B cell (primary cell): ENCODE data around the gene CACNA1G. TPM values are rescaled to one million over a fixed set of nuclear protein-coding genes. Genes with fewer than 3 reads are reported as not detected.

Experiments
- ATAC-seq: fragments of 200-7000 bp; cut with Tn5 transposase; one replicate; pipeline ENCODE4 v1.10.0; 2021; ENCODE audit warnings: low read depth, mild to moderate bottlenecking, moderate number of reproducible peaks, moderate library complexity
- CTCF ChIA-PET: fragments of 350-600 bp; sonication (Branson Sonifier 250); formaldehyde crosslinking; loops from one replicate; lab custom pipeline; 2021; ENCODE audit warnings: antibody characterized with exemption, inconsistent platforms; lab: Charles Lee
- POLR2A ChIA-PET: fragments of 350-600 bp; sonication (Branson Sonifier 250); formaldehyde crosslinking; loops from one replicate; lab custom pipeline; 2021; ENCODE audit warnings: antibody characterized with exemption; lab: Charles Lee
- DNase-seq: peaks from one replicate; pipeline ENCODE4 v3.0.0; 2013
- H2AFZ ChIP-seq: 2 replicates; pipeline ENCODE4 v1.6.1; 2012; ENCODE audit warnings: mild to moderate bottlenecking, low read depth, low read length; ENCODE audit not compliant: insufficient read depth, poor library complexity, severe bottlenecking
- H3K27ac ChIP-seq, 2 donors: 1 replicate in 1 of 2; 2 replicates in 1 of 2; pipeline ENCODE4 v1.5.1; 2012 to 2013; ENCODE audit warnings: low read length in 2 of 2, mild to moderate bottlenecking in 2 of 2, moderate library complexity in 1 of 2
- H3K27me3 ChIP-seq, 4 experiments: fragments of 200-600 bp in 1 of 4; sonication (generic) in 1 of 4; replicated peaks in 1 of 4; 1 replicate in 2 of 4; 2 replicates in 2 of 4; pipeline versions ENCODE4 v1.6.1 to v1.7.0; 2013 to 2016; ENCODE audit warnings: low read length in 3 of 4, mild to moderate bottlenecking in 2 of 4, mixed read lengths in 1 of 4, moderate library complexity in 1 of 4; ENCODE audit not compliant: insufficient read depth in 4 of 4, control insufficient read depth in 3 of 4; ENCODE audit errors: control extremely low read depth in 1 of 4
- H3K36me3 ChIP-seq, 2 experiments: replicated peaks in 1 of 2; 1 replicate in 1 of 2; 2 replicates in 1 of 2; pipeline versions ENCODE4 v1.6.1 to v1.7.1; 2013; ENCODE audit warnings: low read length in 1 of 2; ENCODE audit not compliant: insufficient read depth in 2 of 2, control insufficient read depth in 1 of 2; ENCODE audit errors: control extremely low read depth in 1 of 2, extremely low read depth in 1 of 2
- H3K4me1 ChIP-seq, 2 donors: fragments of 200-600 bp in 1 of 2; sonication (generic) in 1 of 2; 1 replicate in 1 of 2; 2 replicates in 1 of 2; pipeline versions ENCODE4 v1.5.1 to v1.6.1; 2013 to 2017; ENCODE audit warnings: low read length in 2 of 2; ENCODE audit not compliant: control insufficient read depth in 2 of 2, insufficient read depth in 2 of 2
- H3K4me2 ChIP-seq: replicated peaks from 2 replicates; pipeline ENCODE3; 2012; ENCODE audit warnings: mild to moderate bottlenecking, low read depth, low read length; ENCODE audit not compliant: poor library complexity, severe bottlenecking
- H3K4me3 ChIP-seq, 5 experiments: fragments of 200-600 bp in 1 of 5; sonication (generic) in 1 of 5; 1 replicate in 3 of 5; 2 replicates in 2 of 5; pipeline versions ENCODE4 v1.5.1 to v1.7.0; 2011 to 2016; ENCODE audit warnings: low read length in 4 of 5, mild to moderate bottlenecking in 4 of 5, low read depth in 2 of 5, control low read depth in 1 of 5, moderate library complexity in 1 of 5; ENCODE audit not compliant: insufficient read depth in 1 of 5; ENCODE audit errors: control extremely low read depth in 1 of 5, extremely low read depth in 1 of 5
- H3K79me2 ChIP-seq: fragments of 200-600 bp; sonication (generic); one replicate; pipeline ENCODE4 v1.6.0; 2016; ENCODE audit warnings: low read length; ENCODE audit not compliant: control insufficient read depth, insufficient read depth
- H3K9ac ChIP-seq: fragments of 200-600 bp; sonication (generic); 2 replicates; pipeline ENCODE4 v1.6.1; 2017; ENCODE audit warnings: mild to moderate bottlenecking, low read length, moderate library complexity
- H3K9me3 ChIP-seq, 3 donors: one replicate each; pipeline versions ENCODE4 v1.6.1 to v1.7.1; 2013; ENCODE audit warnings: low read length in 2 of 3; ENCODE audit not compliant: control insufficient read depth in 2 of 3, insufficient read depth in 1 of 3; ENCODE audit errors: control extremely low read depth in 1 of 3
- H4K20me1 ChIP-seq: 2 replicates; pipeline ENCODE4 v1.6.0; 2012; ENCODE audit warnings: mild to moderate bottlenecking, low read length; ENCODE audit not compliant: insufficient read depth, control insufficient read depth, poor library complexity, severe bottlenecking
- H3K27ac Mint-ChIP-seq: one replicate; pipeline ENCODE4 v1.8.0; 2021; ENCODE audit warnings: mixed read lengths
- H3K27me3 Mint-ChIP-seq: one replicate; pipeline ENCODE4 v1.8.0; 2021; ENCODE audit warnings: mixed read lengths
- H3K4me1 Mint-ChIP-seq: one replicate; pipeline ENCODE4 v1.8.0; 2021; ENCODE audit warnings: mixed read lengths
- H3K4me3 Mint-ChIP-seq: one replicate; pipeline ENCODE4 v1.8.0; 2021; ENCODE audit warnings: mixed read lengths
- H3K9me3 Mint-ChIP-seq: one replicate; pipeline ENCODE4 v1.8.0; 2022; ENCODE audit warnings: mixed read lengths; ENCODE audit not compliant: insufficient read depth
- EZH2 ChIP-seq: IDR thresholded peaks from 2 replicates; pipeline ENCODE4 v1.6.1; 2012; ENCODE audit warnings: borderline replicate concordance, low read depth, mild to moderate bottlenecking, moderate library complexity, low read length; ENCODE audit not compliant: insufficient read depth, poor library complexity, severe bottlenecking
- WGBS: methylation state at CpG from one replicate; pipeline ENCODE4 v1.1.5; 2013; ENCODE audit warnings: missing lambda C conversion rate; ENCODE audit not compliant: insufficient coverage; 5-methylcytosine and 5-hydroxymethylcytosine counted together
- intact Hi-C: fragments of 100-400 bp; cut with micrococcal nuclease; formaldehyde crosslinking; loops from one replicate; pipeline ENCODE4 v1.10.0; 2022
- polyA plus RNA-seq: library from polyadenylated mRNA; depleted of rRNA; stranded (reverse); fragments of >200 nt; gene quantifications from 2 replicates; pipeline ENCODE4 v1.2.3, GENCODE V29; 2012
- total RNA-seq, 2 donors: library from RNA; stranded (reverse); fragments of 120-200 nt in 1 of 2; gene quantifications; 1 replicate in 1 of 2; 2 replicates in 1 of 2; pipeline versions ENCODE4 v1.2.3 to v1.2.4, GENCODE V29; 2013 to 2022
- TF ChIP-seq, protein P1 (sequence below): fragments of 200-600 bp; IDR thresholded peaks from one replicate; pipeline ENCODE4 v1.8.0; 2022; ENCODE audit warnings: antibody characterized with exemption, mild to moderate bottlenecking

CACNA1G gene
- total and polyA plus RNA-seq, 2 donors (not counting 1 experiment from before 2014, with no cell fraction given), result 0.12 TPM; not detected in 1

DNA sequence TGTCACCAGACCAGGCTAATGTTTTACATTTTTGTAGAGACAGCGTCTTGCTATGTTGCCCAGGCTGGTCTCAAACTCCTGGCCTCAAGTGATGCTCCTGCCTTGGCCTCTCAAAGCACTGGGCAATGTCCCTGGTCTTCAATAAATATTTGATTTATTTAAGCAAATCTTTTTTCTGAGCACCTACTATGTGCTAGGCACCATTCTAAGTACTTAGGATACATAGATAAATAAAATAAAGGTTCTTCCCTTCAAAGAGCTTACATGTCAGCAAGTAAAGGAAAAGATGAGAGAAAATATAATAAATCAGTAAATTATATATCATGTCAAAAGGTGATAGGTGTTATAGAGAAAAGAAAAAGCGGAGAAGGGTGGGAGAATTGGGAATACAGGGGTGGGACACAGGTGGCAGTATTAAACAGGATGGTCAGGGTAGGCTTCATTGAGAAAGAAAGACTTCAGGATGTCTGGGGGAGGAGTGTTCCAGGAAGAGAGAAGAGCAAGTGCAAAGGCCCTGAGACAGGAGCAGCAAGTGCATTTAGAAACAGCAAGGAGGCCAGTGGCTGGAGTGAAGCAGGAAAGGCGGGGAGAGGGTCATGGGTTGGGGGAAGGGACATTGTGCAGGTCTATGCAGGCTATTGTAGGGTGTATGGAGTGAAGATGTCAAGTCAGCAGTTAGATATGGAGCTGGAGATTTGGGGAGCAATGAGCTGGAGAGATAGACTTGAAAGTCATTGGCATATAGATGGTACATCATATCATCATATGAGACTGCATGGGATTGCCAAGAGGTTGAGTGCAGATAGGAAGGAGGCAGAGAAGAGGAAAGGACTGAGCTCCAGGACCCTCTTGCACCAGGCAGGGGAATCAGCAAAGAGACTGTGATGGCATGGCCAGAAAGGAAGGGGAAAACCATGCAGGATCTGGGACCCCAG, 85.5 kb downstream of the CACNA1G start:
- DNase-seq (no peak), ATAC-seq (no peak)
- POLR2A ChIA-PET, result no interaction called here
- no peak overlapping the region for H3K4me3 Mint-ChIP-seq
- Histone ChIP-seq H3K9ac (no peak overlapping the region), H4K20me1 (no peaks in the 10 kb centered on the region), H3K79me2 (no peaks in the 10 kb centered on the region), H3K27ac (no peak overlapping the region), H3K36me3 (no peaks in the 10 kb centered on the region), H3K4me1 (no peaks in the 10 kb centered on the region), H3K27me3 (peaks cover 0 to 2% (median under 1%) of the 10 kb centered on the region in 4 experiments), H3K9me3 (no peaks in the 10 kb centered on the region), H3K4me2 (no peak overlapping the region), H3K4me3 (no peak overlapping the region), H2AFZ (no peak overlapping the region)
- H3K4me1 Mint-ChIP-seq, result no peaks in the 10 kb centered on the region
- TF ChIP-seq, protein P1, sequence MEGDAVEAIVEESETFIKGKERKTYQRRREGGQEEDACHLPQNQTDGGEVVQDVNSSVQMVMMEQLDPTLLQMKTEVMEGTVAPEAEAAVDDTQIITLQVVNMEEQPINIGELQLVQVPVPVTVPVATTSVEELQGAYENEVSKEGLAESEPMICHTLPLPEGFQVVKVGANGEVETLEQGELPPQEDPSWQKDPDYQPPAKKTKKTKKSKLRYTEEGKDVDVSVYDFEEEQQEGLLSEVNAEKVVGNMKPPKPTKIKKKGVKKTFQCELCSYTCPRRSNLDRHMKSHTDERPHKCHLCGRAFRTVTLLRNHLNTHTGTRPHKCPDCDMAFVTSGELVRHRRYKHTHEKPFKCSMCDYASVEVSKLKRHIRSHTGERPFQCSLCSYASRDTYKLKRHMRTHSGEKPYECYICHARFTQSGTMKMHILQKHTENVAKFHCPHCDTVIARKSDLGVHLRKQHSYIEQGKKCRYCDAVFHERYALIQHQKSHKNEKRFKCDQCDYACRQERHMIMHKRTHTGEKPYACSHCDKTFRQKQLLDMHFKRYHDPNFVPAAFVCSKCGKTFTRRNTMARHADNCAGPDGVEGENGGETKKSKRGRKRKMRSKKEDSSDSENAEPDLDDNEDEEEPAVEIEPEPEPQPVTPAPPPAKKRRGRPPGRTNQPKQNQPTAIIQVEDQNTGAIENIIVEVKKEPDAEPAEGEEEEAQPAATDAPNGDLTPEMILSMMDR, result no peak
- no peak for TF ChIP-seq EZH2
- H3K27ac Mint-ChIP-seq, result no peak overlapping the region
- peaks cover 2% of the 10 kb centered on the region for H3K9me3 Mint-ChIP-seq
- intact Hi-C loops, result no loop called here
- H3K27me3 Mint-ChIP-seq, result peaks cover 23% of the 10 kb centered on the region
- WGBS, result 94% methylated on average over 3 of the region's 3 CpGs
- CTCF ChIA-PET, result interaction anchor here (0.5 to 1.1 kb wide), 2 partner anchors 17 to 26 kb away, joined by 3 read pairs; no protein-coding TSS in a partner anchor

DNA sequence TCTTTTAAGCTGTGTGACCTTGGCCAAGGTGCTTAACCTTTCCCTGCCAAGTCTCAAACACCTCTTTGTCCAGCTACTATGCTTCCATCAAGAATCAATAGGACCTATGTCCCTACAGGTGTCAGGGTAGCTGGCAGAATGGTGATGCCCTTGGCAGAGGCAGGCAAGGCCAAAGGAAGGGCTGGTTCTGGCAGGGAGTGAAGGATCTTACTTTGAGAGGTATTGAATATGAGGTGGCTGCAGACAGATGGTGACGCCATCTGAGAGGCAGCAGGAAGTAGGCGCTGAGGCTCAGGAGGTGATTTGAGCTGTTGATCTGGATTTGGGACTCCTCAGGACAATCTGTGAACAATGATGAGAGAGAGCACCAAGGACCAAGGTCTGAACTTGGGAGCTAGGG, 86.7 kb downstream of the CACNA1G start:
- Histone ChIP-seq H3K9ac (no peak overlapping the region), H3K79me2 (no peaks in the 10 kb centered on the region), H3K4me3 (no peak overlapping the region), H3K9me3 (no peaks in the 10 kb centered on the region), H2AFZ (no peak overlapping the region), H3K27me3 (no peaks in the 10 kb centered on the region), H3K27ac (no peak overlapping the region), H4K20me1 (no peaks in the 10 kb centered on the region), H3K36me3 (no peaks in the 10 kb centered on the region), H3K4me2 (no peak overlapping the region), H3K4me1 (no peaks in the 10 kb centered on the region)
- no peak overlapping the region for H3K27ac Mint-ChIP-seq
- peaks cover 2% of the 10 kb centered on the region for H3K9me3 Mint-ChIP-seq
- intact Hi-C loops, result no loop called here
- ATAC-seq, result no peak
- ChIA-PET POLR2A (no interaction called here), CTCF (interaction anchor here (1.1 kb wide), 1 partner anchor 18 kb away, joined by 3 read pairs; no protein-coding TSS in a partner anchor)
- TF ChIP-seq EZH2, result no peak
- TF ChIP-seq, protein P1, result no peak
- no peak overlapping the region for H3K4me3 Mint-ChIP-seq
- no peaks in the 10 kb centered on the region for H3K4me1 Mint-ChIP-seq
- no peak for DNase-seq
- 100% methylated on average over 2 of the region's 2 CpGs for WGBS
- peaks cover 23% of the 10 kb centered on the region for H3K27me3 Mint-ChIP-seq
